Raji (cell line): ENCODE results near the gene STX1B.

Experiments used
- POLR2A ChIP-seq: IDR thresholded peaks from 2 replicates; pipeline ENCODE4 v1.6.1; 2011; ENCODE audit warnings: low read depth, low read length, control low read depth; ENCODE audit not compliant: insufficient read depth

The STX1B gene

DNA sequence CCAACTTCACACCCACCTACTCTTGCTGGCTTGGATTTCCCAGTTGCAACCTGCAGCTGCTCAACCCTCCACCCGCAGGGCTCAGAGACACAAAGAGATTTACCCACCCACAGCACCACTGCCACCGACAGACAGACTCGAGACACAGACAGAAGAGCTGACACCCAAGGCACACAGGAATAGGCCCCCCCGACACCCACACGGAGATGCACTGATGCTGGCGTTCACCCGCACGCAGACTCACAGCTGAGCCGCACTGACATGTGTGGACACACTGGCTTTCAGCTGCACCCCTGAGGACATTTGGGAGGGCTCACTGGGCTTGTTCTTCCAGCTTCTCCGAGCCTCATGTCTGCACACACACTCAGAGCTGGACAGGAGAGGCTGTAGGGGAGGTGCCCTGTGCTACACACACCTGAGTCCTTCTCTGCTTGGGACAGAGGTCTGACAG, 8.2 kb downstream of the STX1B start:
- TF ChIP-seq POLR2A, result no peak

DNA sequence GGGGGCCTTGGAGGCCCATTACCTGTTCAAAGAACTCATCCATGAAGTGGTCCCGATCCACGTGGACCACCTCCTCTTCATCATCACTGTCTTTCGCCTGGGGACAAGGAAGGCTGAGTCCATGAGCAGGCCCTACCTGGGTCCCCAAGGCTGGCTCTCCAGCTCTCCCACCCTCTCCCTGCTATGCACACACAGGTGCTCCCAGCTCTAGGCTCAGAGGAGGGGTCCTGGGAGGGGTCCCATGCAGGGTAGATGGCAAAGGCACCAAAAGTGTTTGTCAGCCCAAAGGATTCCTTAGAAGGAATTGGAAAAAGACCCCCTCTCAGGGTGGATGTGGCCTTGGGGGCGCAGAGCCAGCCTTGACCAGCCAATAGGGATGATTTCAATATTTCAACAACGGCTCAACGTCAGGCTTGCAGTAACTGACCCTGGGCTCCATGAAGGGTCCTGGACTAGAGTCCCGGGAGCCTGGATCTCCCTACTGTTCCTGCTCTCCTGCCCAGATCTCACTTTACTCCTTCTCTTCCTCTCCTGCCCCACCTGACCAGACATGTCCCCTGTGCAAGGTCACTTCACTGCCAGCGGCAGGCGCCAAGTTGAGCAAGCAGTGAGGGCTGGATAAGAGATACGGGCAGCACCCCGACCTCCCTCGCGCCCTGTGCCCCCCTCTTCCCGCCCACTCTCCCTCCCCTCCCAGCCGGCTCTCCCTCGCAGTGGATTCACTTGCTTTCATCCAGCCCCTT, 8.8 kb downstream of the STX1B start:
- no peak for TF ChIP-seq POLR2A

DNA sequence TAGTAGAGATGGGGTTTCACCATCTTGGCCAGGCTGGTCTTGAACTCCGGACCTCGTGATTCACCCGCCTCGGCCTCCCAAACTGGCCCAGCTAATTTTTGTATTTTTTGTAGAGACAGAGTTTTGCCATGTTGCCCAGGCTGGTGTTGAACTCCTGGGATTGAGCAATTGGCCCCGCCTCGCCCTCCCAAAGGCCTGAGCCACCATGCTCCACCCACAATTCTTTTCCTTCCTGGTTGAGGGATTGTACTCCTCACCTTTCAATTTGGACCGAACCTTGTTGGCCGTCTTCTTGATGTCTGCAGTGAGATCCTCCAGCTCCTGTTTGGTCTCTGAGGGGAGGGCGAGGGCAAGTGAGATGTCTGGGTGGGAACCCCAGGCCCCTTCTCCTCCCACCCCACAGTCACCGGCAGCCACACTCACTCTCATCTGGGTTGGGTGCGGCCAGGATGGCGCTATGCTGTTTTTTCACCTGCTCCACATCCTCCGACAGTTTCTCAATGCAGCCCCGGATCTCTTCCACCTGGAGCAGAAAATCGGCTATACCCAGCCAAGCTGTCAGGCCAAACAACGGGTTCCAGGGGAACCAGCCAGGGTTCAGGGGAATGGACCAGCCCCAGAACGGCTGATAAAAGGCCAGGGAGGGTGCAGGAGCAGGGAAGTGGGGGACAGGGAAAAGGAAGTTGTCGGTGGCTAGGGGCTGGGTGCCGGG, 9.6 kb downstream of the STX1B start:
- no peak for TF ChIP-seq POLR2A

DNA sequence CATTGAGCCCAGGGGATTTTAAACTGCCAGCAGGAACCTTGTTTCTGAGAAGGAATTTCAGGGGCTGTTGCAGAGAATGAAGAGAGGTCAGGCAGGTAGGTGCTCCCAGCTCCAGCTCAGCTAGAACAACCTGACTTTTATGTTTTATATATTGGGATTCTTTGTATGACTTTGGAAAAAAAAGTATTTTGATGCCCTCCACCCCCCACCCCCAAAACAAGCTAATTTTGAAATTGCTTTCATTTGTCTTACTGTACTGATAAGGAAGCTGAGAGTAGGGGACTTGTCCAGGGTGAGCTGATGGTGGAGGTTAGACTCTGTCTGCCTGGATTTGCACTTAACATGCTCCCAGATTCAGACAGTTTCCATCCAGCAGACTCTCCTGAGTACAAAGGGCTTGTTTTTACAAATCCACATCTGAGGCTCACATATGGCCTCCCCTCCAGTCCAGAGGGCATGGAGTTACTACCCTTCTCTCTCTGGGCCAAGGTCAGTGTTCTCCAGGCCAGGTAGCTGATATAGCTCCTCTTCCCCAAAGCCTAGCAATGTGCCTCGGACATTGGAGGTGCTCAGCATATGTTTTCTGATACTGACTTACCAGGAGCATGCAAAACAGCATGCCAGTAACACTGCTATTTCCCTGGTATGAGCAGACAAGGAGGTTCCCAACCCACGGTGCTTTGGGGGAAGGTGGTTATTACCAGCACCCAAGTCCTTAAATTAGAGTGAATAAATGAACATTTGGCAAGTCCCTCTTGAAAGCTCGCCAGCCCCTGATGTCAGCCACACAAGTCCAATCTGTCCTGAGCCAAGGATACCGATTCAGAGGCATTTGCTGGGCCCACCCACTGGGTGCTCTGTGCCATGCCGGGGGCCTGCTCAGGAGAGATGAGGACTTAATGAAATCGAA, 11.3 kb downstream of the STX1B start:
- no peak for TF ChIP-seq POLR2A

DNA sequence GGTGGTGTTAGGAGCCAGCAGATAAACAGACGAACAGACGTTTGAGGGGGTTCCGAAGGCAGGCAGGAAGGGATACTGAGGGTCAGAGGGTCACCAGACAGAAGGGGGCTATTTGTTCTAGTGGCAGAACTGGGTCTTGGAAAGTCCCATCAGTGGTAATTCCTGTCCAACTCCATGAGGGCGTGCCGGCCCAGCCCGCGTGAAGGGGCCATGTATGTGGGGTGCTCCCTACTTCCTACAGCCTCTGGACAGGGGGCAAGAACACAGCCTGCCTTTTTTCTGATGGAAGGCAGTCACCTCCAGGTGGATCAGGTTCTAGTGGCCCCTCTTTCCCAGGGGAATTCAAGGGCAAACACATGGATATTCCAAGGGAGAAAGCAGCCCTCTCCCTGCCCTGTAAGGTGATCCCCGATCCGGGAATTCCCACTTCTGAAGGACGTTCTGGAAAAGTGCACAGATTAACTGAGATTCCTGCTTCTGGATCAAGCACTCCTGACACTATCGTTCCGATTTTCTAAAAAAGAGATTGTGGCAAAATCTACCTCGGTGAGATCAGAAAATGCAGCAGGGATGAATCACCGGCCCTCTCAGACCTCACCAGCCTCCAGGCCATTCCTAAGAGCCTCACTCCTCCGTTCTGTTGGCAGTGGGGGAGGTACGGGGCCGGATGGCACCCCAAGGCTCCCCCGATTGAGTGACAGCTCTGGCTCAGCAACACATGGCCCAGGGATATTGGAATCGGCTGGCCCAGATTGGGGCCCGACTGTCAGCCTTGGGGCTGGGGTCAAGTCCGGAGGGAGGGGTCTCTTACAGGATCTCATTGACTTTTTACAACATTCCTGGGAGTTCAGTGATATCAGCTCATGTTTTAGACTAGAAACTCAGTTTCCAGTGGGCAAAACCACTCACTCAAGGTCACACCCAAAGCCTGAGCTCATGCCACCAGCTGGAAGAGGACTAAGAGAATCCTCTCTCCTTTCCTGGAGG, 12.4 kb downstream of the STX1B start:
- no peak for TF ChIP-seq POLR2A

DNA sequence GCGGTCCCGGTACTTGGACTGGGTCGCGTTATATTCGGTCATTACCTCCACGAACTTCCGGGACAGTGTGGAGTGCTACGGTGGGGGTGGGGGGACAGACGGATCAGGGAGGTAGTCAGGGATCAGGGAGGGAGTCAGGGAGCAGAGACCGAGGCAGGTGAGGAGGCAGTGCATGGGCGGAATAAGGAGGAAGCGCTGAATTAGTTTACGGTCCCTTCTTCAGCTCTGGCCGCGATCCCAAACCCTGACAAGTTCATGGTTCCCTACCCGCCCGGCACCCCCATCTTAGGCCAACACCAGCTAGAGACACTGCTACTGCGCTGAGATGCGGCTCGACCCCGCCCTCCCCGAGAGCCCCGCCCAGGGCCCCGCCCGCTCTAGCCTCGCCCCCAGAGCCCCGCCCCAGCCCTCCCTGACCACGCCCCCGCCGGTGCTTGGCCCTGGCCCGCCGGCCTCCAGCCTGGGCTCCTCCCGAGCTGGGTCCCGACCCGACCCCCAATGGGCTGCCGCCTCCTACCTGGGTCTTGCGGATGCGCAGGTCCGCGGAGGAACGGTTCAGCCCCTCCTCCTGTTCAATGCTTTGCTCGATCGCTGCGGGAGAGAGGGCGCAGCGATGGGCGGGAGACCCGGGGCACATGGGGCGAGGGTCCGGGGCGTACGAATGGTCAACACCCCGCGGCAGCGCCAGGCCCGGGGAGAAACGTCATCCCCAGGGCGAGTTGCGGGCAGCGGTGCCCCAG, 13.3 kb downstream of the STX1B start:
- TF ChIP-seq POLR2A, result peak; percentile 62

DNA sequence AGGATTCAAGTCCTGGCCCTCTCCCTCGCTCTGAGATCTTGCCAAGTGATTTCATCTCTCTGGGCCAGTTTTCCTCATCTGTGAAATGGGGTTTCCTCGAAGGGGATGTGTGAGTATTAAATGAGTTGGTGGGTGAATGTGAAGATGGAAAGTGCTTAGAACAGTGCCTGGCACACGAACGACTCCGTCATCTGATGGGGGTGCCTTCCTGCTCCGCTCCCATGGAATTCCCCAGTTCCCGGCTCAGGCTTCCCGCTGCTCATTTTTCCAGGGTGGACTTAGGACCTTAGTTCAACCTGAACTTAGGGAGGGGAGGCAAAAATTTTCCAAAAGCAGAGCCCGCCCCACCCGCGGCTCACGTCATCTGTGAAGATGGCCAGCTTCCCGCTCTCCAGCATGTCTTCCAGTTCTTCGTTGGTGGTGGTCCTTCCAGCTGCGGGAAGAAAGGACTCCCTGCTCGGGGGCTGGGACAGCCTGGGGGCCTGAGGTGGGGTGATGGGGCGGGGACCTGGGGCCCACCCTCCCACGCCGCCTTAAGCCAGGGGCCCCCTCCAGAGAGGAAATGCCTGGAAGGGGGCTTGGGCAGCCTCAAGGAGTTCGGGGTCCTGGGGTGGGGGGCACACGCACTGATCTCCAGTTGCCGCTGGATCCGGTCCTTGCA, 14.0 kb downstream of the STX1B start:
- no peak for TF ChIP-seq POLR2A

DNA sequence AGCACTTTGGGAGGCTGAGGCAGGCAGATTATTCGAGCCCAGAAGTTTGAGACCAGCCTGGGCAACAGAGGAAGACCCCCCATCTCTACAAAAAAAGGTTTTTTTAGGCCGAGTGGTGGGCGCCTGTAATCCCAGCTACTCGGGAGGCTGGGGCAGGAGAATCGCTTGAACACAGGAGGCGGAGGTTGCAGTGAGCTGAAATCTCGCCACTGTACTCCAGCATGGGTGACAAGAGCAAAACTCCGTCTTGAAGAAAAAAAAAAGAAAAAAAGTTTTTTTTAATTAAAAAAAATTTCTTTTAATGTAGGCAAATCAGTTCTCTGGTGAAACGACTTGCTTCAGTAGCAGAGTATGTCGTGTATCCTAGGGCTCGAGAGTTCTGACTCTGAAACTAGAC, 14.5 kb downstream of the STX1B start:
- TF ChIP-seq POLR2A, result no peak

DNA sequence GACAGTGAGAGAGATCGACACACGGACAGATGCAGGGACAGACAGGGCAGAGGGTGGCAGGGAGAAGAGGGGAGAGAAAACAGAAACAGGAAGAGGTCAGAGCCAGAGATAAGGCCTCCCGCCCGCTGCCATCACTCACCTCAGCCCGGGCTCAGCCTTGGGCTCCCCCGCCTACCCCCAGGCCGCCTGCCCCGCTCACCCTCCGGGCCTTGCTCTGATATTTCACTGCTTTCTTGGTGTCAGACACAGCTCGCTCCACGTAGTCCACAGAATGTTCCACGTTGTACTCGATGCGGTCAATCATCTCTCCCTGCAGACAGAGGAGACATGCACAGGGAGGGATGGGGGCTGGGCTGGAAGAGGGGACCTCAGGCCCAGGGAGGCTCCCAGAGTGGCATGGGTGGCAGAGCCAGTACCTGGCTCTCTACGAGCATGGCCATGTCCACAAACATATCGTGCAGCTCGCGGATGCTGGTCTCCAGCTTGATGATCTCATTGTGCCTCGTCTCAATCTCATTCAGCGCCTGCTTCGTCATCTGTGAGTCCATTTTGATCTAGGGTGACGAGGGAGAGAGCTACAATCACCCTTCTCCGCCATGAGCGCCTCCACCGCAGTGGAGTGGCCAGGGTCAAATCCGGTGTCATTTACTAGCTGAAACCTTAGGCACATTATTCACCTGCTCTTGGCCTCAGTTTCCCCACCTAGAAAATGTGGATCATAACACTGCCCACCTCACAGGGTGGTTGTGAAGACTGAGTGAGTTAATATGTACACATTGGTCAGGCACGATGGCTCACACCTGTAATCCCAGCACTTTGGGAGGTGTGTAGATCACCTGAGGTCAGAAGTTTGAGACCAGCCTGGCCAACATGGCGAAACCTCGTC, 17.3 kb downstream of the STX1B start:
- no peak for TF ChIP-seq POLR2A

DNA sequence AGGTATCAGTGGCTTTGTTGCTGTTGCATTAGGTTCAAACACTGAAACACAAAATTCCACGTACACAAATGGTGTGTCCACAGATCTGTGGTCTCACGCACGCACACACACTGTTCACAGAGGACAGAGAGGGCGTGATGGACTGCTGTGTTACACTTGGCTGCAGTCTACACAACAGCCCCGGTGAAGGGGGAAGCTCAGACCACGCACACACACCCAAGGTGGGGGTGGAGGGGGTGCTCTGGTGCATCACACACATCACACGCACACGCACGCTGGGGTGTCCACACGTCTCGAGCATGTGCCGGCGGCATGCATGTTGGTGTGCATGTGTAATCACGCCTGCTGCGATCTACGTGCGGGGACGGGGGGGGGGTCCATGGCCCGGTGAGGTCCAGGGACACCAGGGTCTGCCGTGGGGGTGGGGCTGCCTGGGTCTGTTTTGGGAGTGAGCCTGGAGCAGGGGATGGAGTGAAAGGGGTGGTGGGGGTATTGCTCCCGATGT, 18.1 kb downstream of the STX1B start:
- no peak for TF ChIP-seq POLR2A

DNA sequence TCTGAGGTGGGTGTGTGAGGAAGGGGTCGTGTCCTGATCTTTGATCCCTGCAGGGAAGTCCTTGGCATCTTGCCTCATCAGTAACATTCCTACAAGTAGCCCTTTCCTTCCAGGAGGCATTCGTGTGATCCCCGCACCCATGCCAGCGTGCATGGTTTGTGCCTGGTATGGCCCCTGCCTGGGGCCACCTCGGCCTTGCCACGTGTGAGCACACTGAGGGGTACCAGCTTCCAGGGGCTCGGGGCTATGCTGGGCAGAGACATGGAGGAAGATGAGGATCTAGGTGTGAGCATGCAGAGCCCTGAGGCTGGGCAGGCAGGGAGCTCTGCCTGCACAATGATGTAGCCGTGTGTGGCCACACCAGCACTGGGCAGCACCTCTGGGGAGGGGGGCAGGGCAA, 19.4 kb downstream of the STX1B start:
- no peak for TF ChIP-seq POLR2A

DNA sequence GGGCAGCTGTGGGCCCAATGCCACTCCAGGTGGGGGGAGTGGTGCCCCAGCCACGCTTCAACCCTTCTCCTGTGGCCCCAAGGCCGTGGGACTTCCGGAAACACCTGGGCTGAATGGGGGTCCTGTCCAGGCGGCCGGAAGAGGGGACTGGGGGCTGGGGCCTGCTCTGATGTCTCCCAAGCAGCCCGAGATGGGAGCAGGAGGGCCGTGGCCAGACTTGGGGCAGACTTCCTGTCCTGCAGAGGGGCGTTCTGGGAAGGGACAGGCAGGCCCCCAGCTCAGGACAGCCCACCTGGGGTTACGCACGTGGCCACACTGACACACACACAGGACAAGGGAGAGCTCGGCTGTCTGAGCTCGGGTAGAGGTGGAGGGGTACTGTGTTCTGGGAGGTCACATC, 20.3 kb downstream of the STX1B start:
- TF ChIP-seq POLR2A, result no peak

DNA sequence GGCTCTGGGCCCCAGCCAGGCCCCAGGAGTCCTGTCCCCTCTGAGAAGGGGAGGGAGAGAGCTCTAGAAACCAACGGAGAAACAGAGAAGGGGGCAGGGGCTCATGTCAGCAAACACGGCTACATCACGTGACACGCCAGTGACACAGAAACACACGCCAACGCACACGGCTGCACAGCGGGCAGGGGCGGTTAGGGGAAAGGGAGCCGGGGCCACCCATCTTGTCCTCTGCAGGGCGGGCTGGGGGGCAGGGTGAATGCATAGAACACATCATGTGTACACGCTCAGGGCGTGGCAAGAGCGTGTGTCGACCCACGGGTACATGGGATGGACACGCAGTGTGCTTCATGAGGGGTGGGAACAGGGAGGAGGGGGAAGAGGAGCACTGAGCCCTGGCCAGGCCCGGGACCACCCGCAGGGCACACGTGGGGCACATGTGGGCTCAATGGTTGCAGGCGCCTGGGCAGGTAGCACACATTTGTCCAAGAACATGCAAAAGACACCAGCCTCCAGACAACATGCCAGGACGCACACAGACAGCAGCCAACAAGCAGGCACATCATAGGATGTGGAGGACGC, 20.9 kb downstream of the STX1B start:
- no peak for TF ChIP-seq POLR2A
